ENCODE data around the gene BTRC.

DNA sequence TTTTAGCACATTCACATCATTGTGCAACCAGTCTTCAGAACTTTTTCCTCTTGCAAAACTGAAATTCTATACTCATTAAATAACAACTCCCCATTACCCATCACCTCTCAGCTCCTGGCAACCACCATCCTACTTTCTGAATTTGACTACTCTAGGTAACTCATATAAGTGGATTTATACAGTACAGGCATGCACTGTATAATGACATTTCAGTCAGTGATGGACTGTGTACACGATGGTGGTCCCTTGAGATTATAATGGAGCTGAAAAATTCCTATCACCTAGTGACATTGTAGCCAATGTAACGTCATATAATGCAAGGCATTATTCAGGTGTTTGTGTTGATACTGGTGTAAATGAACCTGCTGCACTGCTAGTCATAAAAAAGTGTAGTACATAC lies 60.1 kb downstream of the BTRC start:
- TF ChIP-seq, protein P1, sequence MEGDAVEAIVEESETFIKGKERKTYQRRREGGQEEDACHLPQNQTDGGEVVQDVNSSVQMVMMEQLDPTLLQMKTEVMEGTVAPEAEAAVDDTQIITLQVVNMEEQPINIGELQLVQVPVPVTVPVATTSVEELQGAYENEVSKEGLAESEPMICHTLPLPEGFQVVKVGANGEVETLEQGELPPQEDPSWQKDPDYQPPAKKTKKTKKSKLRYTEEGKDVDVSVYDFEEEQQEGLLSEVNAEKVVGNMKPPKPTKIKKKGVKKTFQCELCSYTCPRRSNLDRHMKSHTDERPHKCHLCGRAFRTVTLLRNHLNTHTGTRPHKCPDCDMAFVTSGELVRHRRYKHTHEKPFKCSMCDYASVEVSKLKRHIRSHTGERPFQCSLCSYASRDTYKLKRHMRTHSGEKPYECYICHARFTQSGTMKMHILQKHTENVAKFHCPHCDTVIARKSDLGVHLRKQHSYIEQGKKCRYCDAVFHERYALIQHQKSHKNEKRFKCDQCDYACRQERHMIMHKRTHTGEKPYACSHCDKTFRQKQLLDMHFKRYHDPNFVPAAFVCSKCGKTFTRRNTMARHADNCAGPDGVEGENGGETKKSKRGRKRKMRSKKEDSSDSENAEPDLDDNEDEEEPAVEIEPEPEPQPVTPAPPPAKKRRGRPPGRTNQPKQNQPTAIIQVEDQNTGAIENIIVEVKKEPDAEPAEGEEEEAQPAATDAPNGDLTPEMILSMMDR (IDR thresholded peaks at IDR 0.05; ENCODE audit: insufficient read depth, low read length), result no peak
- no peak for TF ChIP-seq POLR2AphosphoS5 (IDR thresholded peaks at IDR 0.05; ENCODE audit: low read depth)
- TF ChIP-seq, protein P2, sequence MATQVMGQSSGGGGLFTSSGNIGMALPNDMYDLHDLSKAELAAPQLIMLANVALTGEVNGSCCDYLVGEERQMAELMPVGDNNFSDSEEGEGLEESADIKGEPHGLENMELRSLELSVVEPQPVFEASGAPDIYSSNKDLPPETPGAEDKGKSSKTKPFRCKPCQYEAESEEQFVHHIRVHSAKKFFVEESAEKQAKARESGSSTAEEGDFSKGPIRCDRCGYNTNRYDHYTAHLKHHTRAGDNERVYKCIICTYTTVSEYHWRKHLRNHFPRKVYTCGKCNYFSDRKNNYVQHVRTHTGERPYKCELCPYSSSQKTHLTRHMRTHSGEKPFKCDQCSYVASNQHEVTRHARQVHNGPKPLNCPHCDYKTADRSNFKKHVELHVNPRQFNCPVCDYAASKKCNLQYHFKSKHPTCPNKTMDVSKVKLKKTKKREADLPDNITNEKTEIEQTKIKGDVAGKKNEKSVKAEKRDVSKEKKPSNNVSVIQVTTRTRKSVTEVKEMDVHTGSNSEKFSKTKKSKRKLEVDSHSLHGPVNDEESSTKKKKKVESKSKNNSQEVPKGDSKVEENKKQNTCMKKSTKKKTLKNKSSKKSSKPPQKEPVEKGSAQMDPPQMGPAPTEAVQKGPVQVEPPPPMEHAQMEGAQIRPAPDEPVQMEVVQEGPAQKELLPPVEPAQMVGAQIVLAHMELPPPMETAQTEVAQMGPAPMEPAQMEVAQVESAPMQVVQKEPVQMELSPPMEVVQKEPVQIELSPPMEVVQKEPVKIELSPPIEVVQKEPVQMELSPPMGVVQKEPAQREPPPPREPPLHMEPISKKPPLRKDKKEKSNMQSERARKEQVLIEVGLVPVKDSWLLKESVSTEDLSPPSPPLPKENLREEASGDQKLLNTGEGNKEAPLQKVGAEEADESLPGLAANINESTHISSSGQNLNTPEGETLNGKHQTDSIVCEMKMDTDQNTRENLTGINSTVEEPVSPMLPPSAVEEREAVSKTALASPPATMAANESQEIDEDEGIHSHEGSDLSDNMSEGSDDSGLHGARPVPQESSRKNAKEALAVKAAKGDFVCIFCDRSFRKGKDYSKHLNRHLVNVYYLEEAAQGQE (IDR thresholded peaks at IDR 0.05; ENCODE audit: insufficient replicate concordance, low read depth), result no peak
- TF ChIP-seq GABPA (IDR thresholded peaks at IDR 0.05; ENCODE audit: low read depth), result no peak

Measured in HL-60 (cell line).